Measurements from ENCODE around the gene ATP9B. TPM values are rescaled to one million over a fixed set of nuclear protein-coding genes. Genes with fewer than 3 reads are reported as not detected.

ATP9B gene
- total and polyA plus RNA-seq, 9 donors: 19.9 to 72.1 (median 43.2) TPM

DNA sequence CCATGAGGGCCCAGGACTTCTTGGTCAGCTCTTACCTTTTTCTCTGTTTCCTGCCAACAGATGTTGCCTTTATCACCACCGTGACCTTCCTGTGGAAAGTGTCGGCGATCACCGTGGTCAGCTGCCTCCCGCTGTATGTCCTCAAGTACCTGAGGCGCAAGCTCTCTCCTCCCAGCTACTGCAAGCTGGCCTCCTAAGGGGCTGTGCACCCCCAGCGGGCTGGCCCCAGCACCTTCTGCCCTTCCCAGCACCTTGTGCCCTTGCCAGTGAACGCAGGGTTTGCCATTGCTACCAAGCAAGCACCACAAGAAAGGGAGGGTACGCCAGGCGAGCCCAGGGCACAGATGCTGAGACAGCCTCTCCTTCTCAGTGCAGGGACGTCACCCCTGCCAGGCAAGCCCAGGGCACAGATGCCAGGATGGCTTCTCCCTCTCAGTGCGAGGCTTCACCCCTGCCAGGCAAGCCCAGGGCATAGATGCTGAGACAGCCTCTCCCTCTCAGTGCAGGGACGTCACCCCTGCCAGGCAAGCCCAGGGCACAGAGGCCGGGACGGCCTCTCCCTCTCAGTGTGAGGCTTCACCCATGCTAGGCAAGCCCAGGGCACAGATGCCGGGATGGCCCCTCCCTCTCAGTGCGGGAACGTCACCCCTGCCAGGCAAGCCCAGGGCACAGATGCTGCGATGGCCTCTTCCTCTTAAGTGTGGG is 308.1 kb downstream of the ATP9B start:
- Histone ChIP-seq H3K4me3 (no peak overlapping the region), H3K36me3 (no peaks in the 10 kb centered on the region), H3K4me1 (ENCODE audit: insufficient read depth) (peaks cover 2% of the 10 kb centered on the region), H3K27ac (no peak overlapping the region), H3K27me3 (no peaks in the 10 kb centered on the region), H3K9me3 (no peaks in the 10 kb centered on the region)
- TF ChIP-seq POLR2A (IDR thresholded peaks at IDR 0.05) (no peak), EP300 (IDR thresholded peaks at IDR 0.05) (no peak)
- TF ChIP-seq, protein P1, sequence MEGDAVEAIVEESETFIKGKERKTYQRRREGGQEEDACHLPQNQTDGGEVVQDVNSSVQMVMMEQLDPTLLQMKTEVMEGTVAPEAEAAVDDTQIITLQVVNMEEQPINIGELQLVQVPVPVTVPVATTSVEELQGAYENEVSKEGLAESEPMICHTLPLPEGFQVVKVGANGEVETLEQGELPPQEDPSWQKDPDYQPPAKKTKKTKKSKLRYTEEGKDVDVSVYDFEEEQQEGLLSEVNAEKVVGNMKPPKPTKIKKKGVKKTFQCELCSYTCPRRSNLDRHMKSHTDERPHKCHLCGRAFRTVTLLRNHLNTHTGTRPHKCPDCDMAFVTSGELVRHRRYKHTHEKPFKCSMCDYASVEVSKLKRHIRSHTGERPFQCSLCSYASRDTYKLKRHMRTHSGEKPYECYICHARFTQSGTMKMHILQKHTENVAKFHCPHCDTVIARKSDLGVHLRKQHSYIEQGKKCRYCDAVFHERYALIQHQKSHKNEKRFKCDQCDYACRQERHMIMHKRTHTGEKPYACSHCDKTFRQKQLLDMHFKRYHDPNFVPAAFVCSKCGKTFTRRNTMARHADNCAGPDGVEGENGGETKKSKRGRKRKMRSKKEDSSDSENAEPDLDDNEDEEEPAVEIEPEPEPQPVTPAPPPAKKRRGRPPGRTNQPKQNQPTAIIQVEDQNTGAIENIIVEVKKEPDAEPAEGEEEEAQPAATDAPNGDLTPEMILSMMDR (IDR thresholded peaks at IDR 0.05): no peak
- DNase-seq: no peak
- 88 to 92% (median 90%) methylated on average over 17 to 19 of the region's 19 CpGs for WGBS, 3 donors
- intact Hi-C loops (cut with DNase I): no loop called here

DNA sequence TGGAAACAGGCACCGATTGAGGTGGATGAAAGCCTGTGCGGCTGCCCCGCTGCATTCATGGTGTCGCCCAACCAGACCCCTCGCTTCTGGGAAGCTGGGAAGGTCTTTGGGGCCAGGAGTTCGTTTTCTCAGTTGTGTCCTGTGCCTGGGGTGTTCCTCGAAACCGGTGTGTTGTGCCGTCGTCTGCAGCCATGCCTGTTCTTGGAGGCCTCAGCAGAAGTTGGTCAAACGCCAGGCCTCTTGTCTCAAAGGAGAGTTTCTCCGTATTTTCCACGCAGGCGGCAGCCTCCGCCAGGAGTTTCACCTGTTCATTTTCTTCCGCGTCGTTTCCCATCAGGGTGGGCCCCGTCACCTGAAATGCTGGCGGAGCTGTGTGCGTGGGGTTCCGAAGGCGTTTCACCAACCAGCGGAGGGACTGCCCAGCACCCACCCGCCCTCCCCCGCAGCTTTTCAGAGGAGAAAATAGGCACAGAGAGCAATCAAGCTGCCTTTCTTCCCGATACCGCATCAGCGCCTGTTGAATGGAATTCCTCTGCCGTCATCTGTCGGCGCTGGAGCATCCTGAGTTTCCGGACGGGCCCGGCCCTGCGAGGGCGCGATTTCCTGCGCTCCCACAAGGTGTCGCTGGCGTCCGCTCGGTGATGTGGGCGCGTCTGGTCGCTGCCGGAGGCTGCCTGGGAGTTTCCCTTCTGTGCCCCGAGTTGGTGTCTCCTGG is 309.5 kb downstream of the ATP9B start:
- Histone ChIP-seq H3K27me3 (no peaks in the 10 kb centered on the region), H3K4me3 (no peak overlapping the region), H3K27ac (no peak overlapping the region), H3K36me3 (no peaks in the 10 kb centered on the region), H3K9me3 (no peaks in the 10 kb centered on the region), H3K4me1 (ENCODE audit: insufficient read depth) (peaks cover 2% of the 10 kb centered on the region)
- DNase-seq: peak; percentile 71 to 89 (median 82)
- intact Hi-C loops (cut with DNase I): loop anchor here in 3 of 4 donors (2.0 kb wide), 2 partner anchors 150 to 262 kb away; no protein-coding TSS in a partner anchor
- 42 to 49% (median 45%) methylated on average over 48 of the region's 48 CpGs for WGBS, 3 donors
- TF ChIP-seq EP300 (IDR thresholded peaks at IDR 0.05): no peak
- TF ChIP-seq, protein P1 (IDR thresholded peaks at IDR 0.05): peak; percentile 90 to 96 (median 91)
- peak; percentile 41 for TF ChIP-seq POLR2A (IDR thresholded peaks at IDR 0.05)

- no peaks in the 10 kb centered on the region for H3K27me3 ChIP-seq
- intact Hi-C loops (cut with DNase I): loop anchor here in 3 of 4 donors (2.0 kb wide), 2 partner anchors 149 to 261 kb away; no protein-coding TSS in a partner anchor
- no peaks in the 10 kb centered on the region for H3K9me3 ChIP-seq
- H3K4me1 ChIP-seq (ENCODE audit: insufficient read depth): peaks cover 2% of the 10 kb centered on the region
- H3K27ac ChIP-seq: no peak overlapping the region
- TF ChIP-seq, protein P1 (IDR thresholded peaks at IDR 0.05): no peak
- TF ChIP-seq POLR2A (IDR thresholded peaks at IDR 0.05): no peak
- TF ChIP-seq EP300 (IDR thresholded peaks at IDR 0.05): no peak
- WGBS, 3 donors: 65 to 73% (median 70%) methylated on average over 22 of the region's 22 CpGs
- DNase-seq: no peak
- no peaks in the 10 kb centered on the region for H3K36me3 ChIP-seq
- no peak overlapping the region for H3K4me3 ChIP-seq
Observed at GRCh38 chr18:79379251-79379905, 310.2 kb downstream of the ATP9B start.

Measured in ovary (tissue), 9 donors.